Measurements from ENCODE around the gene CACNA2D3.

DNA sequence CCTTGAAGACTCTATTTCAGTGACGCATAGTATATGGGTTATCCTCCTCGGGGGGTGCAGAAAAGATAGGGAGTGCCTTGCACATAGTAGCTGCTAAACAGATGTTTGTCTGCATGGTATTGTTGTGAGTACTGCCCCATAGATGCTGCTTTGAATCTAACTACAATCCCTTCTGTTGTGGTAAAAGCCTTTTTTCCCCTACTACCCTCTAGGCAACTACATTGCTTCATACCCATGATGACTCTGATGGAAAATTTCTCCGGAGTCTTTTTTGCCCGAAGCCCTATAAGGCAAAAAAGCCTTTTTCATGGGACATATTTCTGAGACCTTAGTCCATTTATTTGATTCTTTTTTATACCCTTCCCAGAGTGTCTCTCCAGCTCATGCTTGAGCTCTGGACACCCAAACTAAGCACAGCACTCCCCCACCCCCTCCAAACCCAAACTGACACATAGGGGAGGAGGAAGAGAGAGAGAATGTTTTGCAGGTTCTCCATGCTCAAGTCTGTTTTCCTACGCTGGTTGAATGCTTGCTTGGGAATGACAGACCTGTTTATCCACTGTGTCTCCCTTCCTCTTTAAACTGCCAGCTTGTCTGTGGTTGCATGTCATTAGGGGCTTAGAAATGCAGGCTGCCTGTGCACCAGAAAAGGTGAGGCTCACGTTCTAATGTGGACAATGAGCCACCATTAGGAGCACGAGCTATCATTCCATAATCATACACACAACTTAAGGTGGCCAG is 752.6 kb downstream of the CACNA2D3 start:
- no peak for TF ChIP-seq FOXP2 (optimal IDR thresholded peaks at IDR 0.05; ENCODE audit: control extremely low read depth, extremely low read length, insufficient read depth)
- no peak for TF ChIP-seq POLR2AphosphoS5 (IDR thresholded peaks at IDR 0.05; ENCODE audit: borderline replicate concordance, low read depth, low read length)
- TF ChIP-seq EZH2 (IDR thresholded peaks at IDR 0.05), result no peak
